GM12891 (cell line): ENCODE measurements around the gene ATF3.

Source experiments
- POLR2A ChIP-seq: IDR thresholded peaks from 2 replicates; pipeline ENCODE4 v1.6.1; 2011; ENCODE audit warnings: low read depth, low read length, control low read depth
- POLR2AphosphoS5 ChIP-seq: IDR thresholded peaks from 2 replicates; pipeline ENCODE4 v1.6.1; 2011; ENCODE audit warnings: low read depth, low read length, control low read depth
- SPI1 ChIP-seq: IDR thresholded peaks from 2 replicates; pipeline ENCODE4 v1.6.1; 2011; ENCODE audit warnings: low read depth, low read length, control low read depth
- TAF1 ChIP-seq: IDR thresholded peaks from 2 replicates; pipeline ENCODE4 v1.6.1; 2011; ENCODE audit warnings: low read depth, low read length, control low read depth

DNA sequence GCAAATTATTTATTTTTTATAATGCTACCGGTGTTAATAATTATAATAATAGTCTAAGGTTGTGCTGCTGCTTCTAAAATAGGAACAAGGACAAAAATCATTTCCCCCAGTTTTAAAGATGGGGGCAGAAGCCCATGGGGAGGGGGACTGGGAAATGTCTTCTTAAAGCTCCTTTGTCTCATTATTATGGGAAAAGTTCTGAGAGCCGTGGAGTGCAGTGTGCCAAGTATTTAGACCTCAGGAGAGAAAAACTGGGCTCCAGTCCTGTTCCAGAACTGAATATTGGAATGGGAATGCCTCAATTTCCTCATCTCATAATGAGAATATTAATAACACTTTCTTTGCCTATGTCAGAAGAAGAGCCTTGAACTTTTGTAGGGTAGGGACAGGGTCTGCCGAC, 40.9 kb upstream of the ATF3 start:
- TF ChIP-seq POLR2A = no peak
- TF ChIP-seq POLR2AphosphoS5 = no peak
- no peak for TF ChIP-seq TAF1
- no peak for TF ChIP-seq SPI1
